Measurements from ENCODE around the gene FAM83B. TPM values are rescaled to one million over a fixed set of nuclear protein-coding genes. Genes with fewer than 3 reads are reported as not detected.
"Not testable (repeated sequence)": the region's sequence is repeated elsewhere in the genome, so short reads cannot be mapped to it uniquely, and the experiment has no call there.

FAM83B gene
- total RNA-seq, 1 donor from 2014 or later: not detected

DNA sequence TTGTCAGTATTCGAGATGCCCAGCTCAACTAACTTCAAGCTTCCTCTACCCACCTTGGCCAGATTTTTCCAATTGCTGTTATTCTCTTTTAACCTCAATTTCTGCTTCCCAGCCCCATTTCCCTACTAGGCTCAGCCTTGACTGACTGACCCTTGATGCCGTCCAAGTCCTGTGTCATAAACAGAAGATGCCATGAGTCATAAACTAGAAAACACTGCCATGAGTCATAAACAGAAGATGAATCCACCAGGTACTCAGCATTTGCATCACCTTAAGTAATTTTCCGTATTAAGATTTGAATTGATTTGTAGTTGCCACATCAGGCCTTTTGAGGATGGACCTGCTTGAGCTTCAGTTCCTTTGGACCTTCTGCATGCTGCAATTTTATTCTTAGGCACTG, 123.8 kb downstream of the FAM83B start:
- intact Hi-C loops (cut with micrococcal nuclease): no loop called here

DNA sequence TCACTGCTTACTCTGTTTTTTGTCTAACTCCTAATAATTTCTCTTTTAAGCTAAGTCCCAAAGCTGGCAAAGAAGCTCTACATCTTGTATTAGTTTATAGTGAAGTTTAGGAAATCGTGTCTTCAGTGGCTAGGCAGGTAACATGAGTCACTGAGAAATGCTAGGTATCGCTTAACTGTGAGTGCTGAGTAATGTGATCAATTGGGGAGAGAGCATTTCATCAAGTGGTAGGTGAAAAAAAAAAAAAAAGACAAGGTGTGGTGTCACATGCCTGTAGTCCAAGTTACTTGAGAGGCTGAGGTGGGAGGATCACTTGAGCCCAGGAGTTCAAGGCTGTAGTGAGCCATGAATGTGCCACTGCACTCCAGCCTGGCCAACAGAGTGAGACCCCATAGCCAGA, 125.3 kb downstream of the FAM83B start:
- intact Hi-C loops (cut with micrococcal nuclease): no loop called here

DNA sequence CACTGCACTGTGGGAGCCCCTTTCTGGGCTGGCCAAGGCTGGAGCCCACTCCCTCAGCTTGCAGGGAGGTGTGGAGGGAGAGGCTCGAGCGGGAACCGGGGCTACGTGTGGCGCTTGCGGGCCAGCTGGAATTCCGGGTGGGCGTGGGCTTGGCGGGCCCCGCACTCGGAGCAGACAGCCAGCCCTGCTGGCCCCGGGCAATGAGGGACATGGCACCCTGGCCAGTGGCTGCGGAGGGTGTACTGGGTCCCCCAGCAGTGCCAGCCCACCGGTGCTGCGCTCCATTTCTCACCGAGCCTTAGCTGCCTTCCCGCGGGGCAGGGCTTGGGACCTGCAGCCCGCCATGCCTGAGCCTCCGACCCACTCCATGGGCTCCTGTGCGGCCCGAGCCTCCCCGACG, 132.6 kb downstream of the FAM83B start:
- intact Hi-C loops (cut with micrococcal nuclease): not testable (repeated sequence)

GRCh38 chr6:54980511-54981275, 134.1 kb downstream of the FAM83B start:
- intact Hi-C loops (cut with micrococcal nuclease): no loop called here

GRCh38 chr6:54981276-54981609, 134.7 kb downstream of the FAM83B start:
- intact Hi-C loops (cut with micrococcal nuclease): no loop called here

- intact Hi-C loops (cut with micrococcal nuclease): no loop called here
These were observed 135.1 kb downstream of the FAM83B start for GRCh38 chr6:54981647-54982046.

DNA sequence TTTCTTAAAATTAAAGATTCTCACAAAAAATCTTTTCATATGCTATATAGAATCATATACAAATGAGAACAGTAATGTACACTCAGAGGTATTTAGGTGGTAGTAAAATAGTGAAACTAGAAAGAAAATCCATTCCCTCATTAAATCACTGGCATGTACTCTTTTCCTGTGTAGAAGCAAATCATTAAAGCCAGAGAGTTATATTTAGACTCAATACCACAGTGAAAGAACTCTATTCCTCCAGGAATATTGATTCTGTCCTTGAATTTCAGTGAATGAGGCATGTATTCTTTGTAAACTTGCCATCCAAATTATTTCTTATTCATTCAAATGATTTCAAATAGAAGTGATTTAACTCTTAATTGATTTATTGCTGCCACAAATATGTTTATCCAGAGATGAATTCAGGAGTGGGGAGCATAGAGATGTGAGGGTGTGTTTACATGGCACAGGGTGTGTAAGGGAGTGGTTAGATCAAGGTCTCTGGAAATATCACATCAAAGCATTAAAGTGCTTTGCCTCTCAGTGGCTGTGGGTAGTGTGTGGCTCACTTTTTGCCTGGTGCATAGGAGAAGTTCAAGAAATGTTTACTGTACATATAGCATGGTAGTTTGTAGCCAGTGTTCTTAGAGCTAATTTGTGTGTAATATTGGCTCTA, 141.2 kb downstream of the FAM83B start:
- intact Hi-C loops (cut with micrococcal nuclease): no loop called here

GRCh38 chr6:54988576-54988975, 142.0 kb downstream of the FAM83B start:
- intact Hi-C loops (cut with micrococcal nuclease): no loop called here

DNA sequence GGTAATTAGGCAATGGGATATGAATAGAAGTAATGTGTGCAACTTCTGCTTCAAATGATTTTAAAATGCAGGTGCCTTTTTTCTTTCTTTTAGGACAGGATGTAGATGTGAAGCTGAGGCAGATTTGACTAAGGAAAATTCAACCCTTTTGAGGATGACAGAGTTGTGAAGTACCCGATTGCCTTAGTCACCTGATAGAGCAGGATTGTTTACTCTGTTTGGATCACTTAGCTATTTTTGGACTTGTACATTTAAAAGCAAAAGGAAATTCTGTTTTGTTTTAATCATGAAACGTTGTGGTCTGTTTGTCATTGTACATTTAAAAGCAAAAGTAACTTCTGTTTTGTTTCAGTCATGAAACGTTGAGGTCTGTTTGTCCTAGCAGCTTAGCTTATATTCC, 143.4 kb downstream of the FAM83B start:
- intact Hi-C loops (cut with micrococcal nuclease): no loop called here

Measured in T-helper 1 cell treated with Interleukin-12 subunit alpha and Interleukin-12 subunit beta and Interleukin-4 antibody, amounts not matched to agents 30 ng/mL and 1 ng/mL, for 36 hours (primary cell).